Endodermal cell (in vitro differentiated cells): ENCODE data around the gene TSPO. TPM values are rescaled to one million over a fixed set of nuclear protein-coding genes. Genes with fewer than 3 reads are reported as not detected.

Source experiments
- DNase-seq: peaks from one replicate; pipeline ENCODE4 v3.0.0-alpha.2; 2017
- H3K27ac ChIP-seq: 2 replicates; pipeline ENCODE4 v1.5.1; 2013; ENCODE audit warnings: mild to moderate bottlenecking, low read depth, low read length, moderate library complexity
- H3K27me3 ChIP-seq: 2 replicates; pipeline ENCODE4 v1.6.1; 2013; ENCODE audit warnings: mild to moderate bottlenecking, low read length, moderate library complexity; ENCODE audit not compliant: insufficient read depth, control insufficient read depth, poor library complexity, severe bottlenecking
- H3K36me3 ChIP-seq: 2 replicates; pipeline ENCODE4 v1.7.0; 2013; ENCODE audit warnings: mild to moderate bottlenecking, low read length, moderate library complexity; ENCODE audit not compliant: control insufficient read depth, insufficient read depth
- H3K4me1 ChIP-seq: one replicate; pipeline ENCODE4 v1.7.0; 2013; ENCODE audit warnings: low read length; ENCODE audit not compliant: control insufficient read depth, insufficient read depth
- H3K4me3 ChIP-seq: 2 replicates; pipeline ENCODE4 v1.5.1; 2013; ENCODE audit warnings: mild to moderate bottlenecking, low read length, moderate library complexity
- H3K9ac ChIP-seq: 2 replicates; pipeline ENCODE4 v1.6.1; 2013; ENCODE audit warnings: mild to moderate bottlenecking, low read length, moderate library complexity; ENCODE audit not compliant: poor library complexity, severe bottlenecking; ENCODE audit errors: extremely low read depth
- H3K9me3 ChIP-seq: 2 replicates; pipeline ENCODE4 v1.6.1; 2013; ENCODE audit warnings: mild to moderate bottlenecking, low read length, moderate library complexity; ENCODE audit not compliant: control insufficient read depth
- H3K27ac Mint-ChIP-seq: 2 replicates; pipeline ENCODE4 v1.8.0; 2020; ENCODE audit warnings: mixed read lengths
- H3K27me3 Mint-ChIP-seq: 2 replicates; pipeline ENCODE4 v1.8.0; 2021; ENCODE audit warnings: mild to moderate bottlenecking, mixed read lengths; ENCODE audit not compliant: insufficient read depth
- H3K36me3 Mint-ChIP-seq: 2 replicates; pipeline ENCODE4 v1.8.0; 2020; ENCODE audit warnings: low read depth, mixed read lengths
- H3K4me1 Mint-ChIP-seq: 2 replicates; pipeline ENCODE4 v1.8.0; 2020; ENCODE audit warnings: mixed read lengths
- H3K4me3 Mint-ChIP-seq: 2 replicates; pipeline ENCODE4 v1.8.0; 2020; ENCODE audit warnings: mild to moderate bottlenecking, moderate library complexity, mixed read lengths
- H3K9me3 Mint-ChIP-seq: 2 replicates; pipeline ENCODE4 v1.8.0; 2020; ENCODE audit warnings: mild to moderate bottlenecking, mixed read lengths
- CTCF ChIP-seq: fragments of 200-600 bp; sonication (generic); conservative IDR thresholded peaks from 2 replicates; pipeline ENCODE4 v1.5.0; 2021; ENCODE audit warnings: antibody characterized with exemption, mild to moderate bottlenecking
- WGBS, 2 experiments: methylation state at CpG; one replicate each; pipeline versions ENCODE4 v1.1.5 to v1.1.7; 2013; ENCODE audit warnings: missing lambda C conversion rate in 2 of 2, mixed read lengths in 1 of 2; ENCODE audit not compliant: insufficient coverage in 1 of 2, insufficient read length in 1 of 2; 5-methylcytosine and 5-hydroxymethylcytosine counted together
- total RNA-seq, 2 donors: library from RNA; stranded (reverse); fragmentation: NEBNext Ultra II Directional in 1 of 2; extraction: Animal tissue kit (Norgen Biotek cat#: 25700) in 1 of 2; gene quantifications; 2 replicates in 1 of 2; 3 replicates in 1 of 2; pipeline ENCODE4 v1.2.1, GENCODE V29; 2021

The TSPO gene
- total RNA-seq, 2 donors from 2014 or later: 9.6 to 12.3 TPM

- Mint-ChIP-seq H3K27me3 (peaks cover 3% of the 10 kb centered on the region), H3K4me3 (no peak overlapping the region), H3K27ac (no peak overlapping the region), H3K9me3 (no peaks in the 10 kb centered on the region), H3K36me3 (no peaks in the 10 kb centered on the region), H3K4me1 (peaks cover 2% of the 10 kb centered on the region)
- no peaks in the 10 kb centered on the region for H3K9me3 ChIP-seq
- no peak for DNase-seq
- H3K27ac ChIP-seq: no peak overlapping the region
- 91 to 95% methylated on average over 8 to 10 of the region's 10 CpGs for WGBS, 2 experiments
- H3K4me3 ChIP-seq: no peak overlapping the region
- H3K9ac ChIP-seq: no peak overlapping the region
- no peaks in the 10 kb centered on the region for H3K36me3 ChIP-seq
- no peaks in the 10 kb centered on the region for H3K27me3 ChIP-seq
- no peaks in the 10 kb centered on the region for H3K4me1 ChIP-seq
- TF ChIP-seq CTCF: no peak
Observed at GRCh38 chr22:43202326-43202725, 51.0 kb downstream of the TSPO start.

- Histone ChIP-seq H3K27ac (no peak overlapping the region), H3K27me3 (no peaks in the 10 kb centered on the region), H3K9me3 (no peaks in the 10 kb centered on the region), H3K4me3 (no peak overlapping the region), H3K36me3 (no peaks in the 10 kb centered on the region), H3K4me1 (no peaks in the 10 kb centered on the region), H3K9ac (no peak overlapping the region)
- whole genome bisulfite sequencing, 2 experiments: 72 to 84% methylated on average over 11 to 12 of the region's 13 CpGs
- Mint-ChIP-seq H3K4me1 (peaks cover 2% of the 10 kb centered on the region), H3K27ac (no peak overlapping the region), H3K9me3 (no peaks in the 10 kb centered on the region), H3K36me3 (no peaks in the 10 kb centered on the region), H3K27me3 (no peaks in the 10 kb centered on the region), H3K4me3 (no peak overlapping the region)
- DNase-seq: no peak
- no peak for TF ChIP-seq CTCF
Observed at GRCh38 chr22:43202756-43203410, 51.5 kb downstream of the TSPO start.

GRCh38 chr22:43203471-43203981 lies 52.2 kb downstream of the TSPO start:
- no peak overlapping the region for H3K4me3 ChIP-seq
- Mint-ChIP-seq H3K4me1 (peaks cover 2% of the 10 kb centered on the region), H3K27me3 (no peaks in the 10 kb centered on the region), H3K27ac (peak overlapping the region; percentile 66), H3K9me3 (no peaks in the 10 kb centered on the region), H3K36me3 (no peaks in the 10 kb centered on the region), H3K4me3 (no peak overlapping the region)
- H3K9me3 ChIP-seq: no peaks in the 10 kb centered on the region
- WGBS, 2 experiments: 68 to 96% methylated on average over 4 to 19 of the region's 20 CpGs
- no peaks in the 10 kb centered on the region for H3K27me3 ChIP-seq
- TF ChIP-seq CTCF: peak; percentile 67
- no peak overlapping the region for H3K9ac ChIP-seq
- no peak overlapping the region for H3K27ac ChIP-seq
- peak; percentile 93 for DNase-seq
- no peaks in the 10 kb centered on the region for H3K36me3 ChIP-seq
- H3K4me1 ChIP-seq: no peaks in the 10 kb centered on the region
